K562 treated with DMSO at 1 percent for 24 hours (cell line): ENCODE data around the gene DAPK1. TPM values are rescaled to one million over a fixed set of nuclear protein-coding genes. Genes with fewer than 3 reads are reported as not detected.

Experiments used
- total RNA-seq: library from RNA; unstranded; fragments of 300-600 nt; gene quantifications from 2 replicates; pipeline ENCODE4 v1.2.3, GENCODE V29; 2022; ENCODE audit warnings: low read depth; ENCODE audit not compliant: insufficient read depth

DAPK1 gene
- total RNA-seq = 26.6 and 30.2 TPM in 2 replicates

GRCh38 chr9:87497604-87498045 is at the start of gene DAPK1:
DAPK1 (plus strand) TSS chr9:87497867; CDS start chr9:87499078, 1,211 bp downstream.

GRCh38 chr9:87725900-87726709 is 228.4 kb downstream of the DAPK1 start, which contains the start of gene CTSL:
CTSL (plus strand) TSS chr9:87726119; CDS start chr9:87727604, 1,485 bp downstream.

Other genes with a start within 250 kb of the DAPK1 start
- gene CTSL, start 228.3 kb downstream of the DAPK1 start, total RNA-seq = 112 and 115 TPM in 2 replicates